Measurements from ENCODE around the gene PRSS33. TPM values are rescaled to one million over a fixed set of nuclear protein-coding genes. Genes with fewer than 3 reads are reported as not detected.

The PRSS33 gene
- total and polyA plus RNA-seq, 9 of the 15 experiments (the other 6 are each of a cell fraction or from before 2014, with no cell fraction given), result not detected

DNA sequence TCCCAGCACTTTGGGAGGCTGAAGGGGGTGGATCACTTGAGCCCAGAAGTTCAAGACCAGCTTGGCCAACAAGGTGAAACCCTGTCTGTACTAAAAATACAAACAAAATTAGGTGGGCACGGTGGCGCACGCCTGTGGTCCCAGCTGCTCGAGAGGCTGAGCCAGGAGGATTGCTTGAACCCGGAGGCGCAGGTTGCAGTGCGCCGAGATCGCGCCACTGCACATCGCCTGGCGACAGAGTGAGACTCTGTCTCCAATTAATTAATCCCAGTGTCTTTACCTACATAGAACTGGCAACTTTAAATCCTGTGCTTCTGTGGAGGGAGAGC, 8.8 kb downstream of the PRSS33 start:
- FAIRE-seq (no peak), DNase-seq (ENCODE audit: extremely low read depth in 1 of 4, low spot score in 3 of 4) (no peak), ATAC-seq (no peak)
- TF ChIP-seq BDP1 (IDR thresholded peaks at IDR 0.05; ENCODE audit: insufficient read depth, insufficient read length), result no peak
- TF ChIP-seq, protein P1, sequence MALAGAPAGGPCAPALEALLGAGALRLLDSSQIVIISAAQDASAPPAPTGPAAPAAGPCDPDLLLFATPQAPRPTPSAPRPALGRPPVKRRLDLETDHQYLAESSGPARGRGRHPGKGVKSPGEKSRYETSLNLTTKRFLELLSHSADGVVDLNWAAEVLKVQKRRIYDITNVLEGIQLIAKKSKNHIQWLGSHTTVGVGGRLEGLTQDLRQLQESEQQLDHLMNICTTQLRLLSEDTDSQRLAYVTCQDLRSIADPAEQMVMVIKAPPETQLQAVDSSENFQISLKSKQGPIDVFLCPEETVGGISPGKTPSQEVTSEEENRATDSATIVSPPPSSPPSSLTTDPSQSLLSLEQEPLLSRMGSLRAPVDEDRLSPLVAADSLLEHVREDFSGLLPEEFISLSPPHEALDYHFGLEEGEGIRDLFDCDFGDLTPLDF (CRISPR knock-in tag; IDR thresholded peaks at IDR 0.05), result no peak
- TF ChIP-seq, protein P2, sequence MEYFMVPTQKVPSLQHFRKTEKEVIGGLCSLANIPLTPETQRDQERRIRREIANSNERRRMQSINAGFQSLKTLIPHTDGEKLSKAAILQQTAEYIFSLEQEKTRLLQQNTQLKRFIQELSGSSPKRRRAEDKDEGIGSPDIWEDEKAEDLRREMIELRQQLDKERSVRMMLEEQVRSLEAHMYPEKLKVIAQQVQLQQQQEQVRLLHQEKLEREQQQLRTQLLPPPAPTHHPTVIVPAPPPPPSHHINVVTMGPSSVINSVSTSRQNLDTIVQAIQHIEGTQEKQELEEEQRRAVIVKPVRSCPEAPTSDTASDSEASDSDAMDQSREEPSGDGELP (CRISPR knock-in tag; IDR thresholded peaks at IDR 0.05; ENCODE audit: borderline replicate concordance), result 0 out of 2 replicates have a peak, but pooled peaks have one; percentile 2
- peaks cover 10 to 39% of the 10 kb centered on the region in 2 experiments; a peak in 4 of 5 replicates for H3K4me1 ChIP-seq (replicated peaks in 1 of 2; ENCODE audit: control insufficient read depth in 2 of 2, insufficient read depth in 2 of 2, low read length in 2 of 2)
- intact Hi-C loops (cut with micrococcal nuclease) (loop anchor here (5.0 kb wide), 1 partner anchor 39 kb away; the partner anchor contains the start of gene PRSS21), in situ Hi-C loops (cut with MboI) (no loop called here)
- H3K27me3 ChIP-seq (ENCODE audit: control insufficient read depth in 2 of 2, insufficient read depth in 2 of 2, low read length in 2 of 2), result no peaks in the 10 kb centered on the region
- WGBS (ENCODE audit: insufficient coverage, low coverage, missing lambda C conversion rate), result 94% methylated on average over 12 of the region's 12 CpGs
- H3K9me3 ChIP-seq (replicated peaks; ENCODE audit: control insufficient read depth, insufficient read depth, low read depth, low read length), result no peaks in the 10 kb centered on the region
- CTCF ChIA-PET (ENCODE audit: low intra/inter-chr PET ratio), result no interaction called here
- peak overlapping the region; percentile 93; the same call in 1 of the 2 replicates for H3K4me2 ChIP-seq (ENCODE audit: insufficient read depth, low read length)
- POLR2A ChIA-PET, result interaction anchor here (0.5 to 3.9 kb wide), 12 partner anchors 9 to 762 kb away, joined by 3 to 28 read pairs (median 5); no protein-coding TSS in a partner anchor
- no peaks in the 10 kb centered on the region for H3K9me1 ChIP-seq (ENCODE audit: control insufficient read depth, insufficient read depth, low read length)
- peaks cover 37% of the 10 kb centered on the region for H3K79me2 ChIP-seq (ENCODE audit: control insufficient read depth, insufficient read depth, low read length)
- H3K9ac ChIP-seq (ENCODE audit: insufficient read depth in 1 of 2, low read depth in 2 of 2, low read length in 2 of 2), result peak overlapping the region; percentile 99 to 100; a peak in 2 of 4 replicates
- H4K20me1 ChIP-seq (replicated peaks; ENCODE audit: control insufficient read depth, insufficient read depth, low read length), result no peaks in the 10 kb centered on the region; the same call in 1 of the 2 replicates
- peaks cover 31% of the 10 kb centered on the region for H3K36me3 ChIP-seq (ENCODE audit: control insufficient read depth, insufficient read depth, low read length)
- BruUV-seq (replicated peaks), result no TSS peak
- peak overlapping the region; percentile 97; the same call in 1 of the 2 replicates for H3K4me3 ChIP-seq
- H2AFZ ChIP-seq (ENCODE audit: low read depth, low read length), result no peak overlapping the region
- H3K27ac ChIP-seq (ENCODE audit: extremely low read depth, low read depth, low read length), result no peak overlapping the region

All from K562 (cell line).